Amygdala (tissue), 56 donors: ENCODE measurements around the gene CRB3.
"Not testable (repeated sequence)": the region's sequence is repeated elsewhere in the genome, so short reads cannot be mapped to it uniquely, and the experiment has no call there.

Experiments
- DNase-seq, 56 donors: peaks; one replicate each; lab custom pipeline; 2025; lab: John Stamatoyannopoulos, UW

The CRB3 gene

GRCh38 chr19:6464070-6464873, at the start of gene CRB3:
CRB3 (plus strand) TSS chr19:6464271; CDS start chr19:6464702, 431 bp downstream.
- peak in 2 of 56 donors; percentile 14 to 15 for DNase-seq

- DNase-seq = no peak
These were observed 49.1 kb upstream of the CRB3 start for GRCh38 chr19:6414793-6415590.

- DNase-seq = no peak
These were observed 48.4 kb upstream of the CRB3 start for GRCh38 chr19:6415591-6416190.

GRCh38 chr19:6416658-6417405, 47.2 kb upstream of the CRB3 start:
- no peak for DNase-seq

- peak in 35 of 56 donors; percentile 6 to 72 (median 38) for DNase-seq
These were observed 46.1 kb upstream of the CRB3 start for GRCh38 chr19:6417713-6418561.

GRCh38 chr19:6418562-6418932, 45.5 kb upstream of the CRB3 start:
- no peak for DNase-seq

- no peak for DNase-seq
These were observed 42.7 kb upstream of the CRB3 start for GRCh38 chr19:6421075-6422014.

GRCh38 chr19:6423499-6424194, 40.4 kb upstream of the CRB3 start:
- peak in 2 of 56 donors; percentile 9 to 25 for DNase-seq

- peak in 4 of 56 donors; percentile 28 to 44 (median 31) for DNase-seq
These were observed 39.7 kb upstream of the CRB3 start, which contains the start of gene KHSRP for GRCh38 chr19:6424195-6424938. KHSRP (minus strand) TSS chr19:6424811; CDS start chr19:6424701, 110 bp downstream.

GRCh38 chr19:6424939-6425731, 38.9 kb upstream of the CRB3 start:
- peak; percentile 71 to 100 (median 100) for DNase-seq

- DNase-seq = no peak
These were observed 38.1 kb upstream of the CRB3 start for GRCh38 chr19:6425732-6426620.

- no peak for DNase-seq
These were observed 36.9 kb upstream of the CRB3 start for GRCh38 chr19:6427131-6427530.

GRCh38 chr19:6428692-6429418, 35.2 kb upstream of the CRB3 start:
- not testable (repeated sequence) for DNase-seq
